Body of pancreas (tissue), 4 donors: Measurements from ENCODE around the gene PAX2.

Experiments
- CTCF ChIP-seq, 7 experiments: fragments of 450-650 bp in 4 of 7; fragments of 200-600 bp in 3 of 7; sonication (generic) in 3 of 7; IDR thresholded peaks; one replicate each; pipeline ENCODE4 v1.5.1; 2016 to 2019; ENCODE audit warnings: antibody characterized with exemption in 7 of 7
- POLR2A ChIP-seq, 3 donors: fragments of 450-650 bp; IDR thresholded peaks; one replicate each; pipeline ENCODE4 v1.6.1; 2016; ENCODE audit warnings: antibody characterized with exemption in 3 of 3, mild to moderate bottlenecking in 2 of 3

- TF ChIP-seq CTCF (IDR thresholded peaks at IDR 0.05) (no peak), POLR2A (IDR thresholded peaks at IDR 0.05) (no peak)
Observed at GRCh38 chr10:100874702-100875483, 129.5 kb downstream of the PAX2 start.
